Measurements from ENCODE around the gene CCNG2.

Gene CCNG2

DNA sequence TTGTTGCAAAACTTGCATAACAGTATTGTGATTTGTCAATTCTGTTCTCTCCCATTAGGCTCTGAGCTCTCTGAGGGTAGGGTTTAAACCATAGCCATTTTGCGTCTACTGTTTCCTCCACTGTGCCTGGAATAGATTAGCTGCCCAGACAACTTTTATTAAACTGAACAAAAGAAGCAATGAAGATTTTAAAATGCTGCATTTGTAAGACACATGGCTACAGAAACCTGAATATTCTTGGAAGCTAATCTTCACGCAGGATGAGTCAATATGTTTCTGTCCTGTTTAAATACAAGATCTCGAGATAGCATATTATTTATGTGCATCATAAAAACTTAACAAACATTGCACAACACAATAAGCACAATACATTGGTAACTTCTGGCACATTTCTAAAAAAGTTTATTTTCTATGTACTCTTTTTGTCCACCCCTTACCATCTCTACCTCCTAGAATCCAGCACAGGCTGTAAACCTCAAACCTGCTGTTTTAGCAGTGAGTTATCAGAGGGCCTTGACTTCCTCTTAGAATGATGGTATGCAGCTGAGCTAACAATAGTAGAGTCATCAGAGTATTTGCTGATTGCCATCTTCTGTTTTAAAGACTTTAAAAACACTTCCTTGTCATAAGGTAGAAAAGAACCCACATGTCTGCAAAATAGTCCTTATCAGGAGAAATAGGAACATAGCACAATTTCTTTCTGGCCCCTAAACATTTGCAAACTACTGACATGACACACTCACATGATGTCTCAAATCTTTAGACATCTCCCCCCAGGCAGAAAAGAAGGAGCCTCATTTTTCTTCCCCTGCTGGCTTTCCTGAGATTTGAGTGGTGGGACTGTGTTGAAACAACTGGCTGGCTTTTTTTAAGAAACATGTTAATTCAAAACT lies 10.6 kb upstream of the CCNG2 start:
- in situ Hi-C loops (cut with HindIII; ENCODE audit: low sequenced_read_pairs) = no loop called here
- TF ChIP-seq, protein P1, sequence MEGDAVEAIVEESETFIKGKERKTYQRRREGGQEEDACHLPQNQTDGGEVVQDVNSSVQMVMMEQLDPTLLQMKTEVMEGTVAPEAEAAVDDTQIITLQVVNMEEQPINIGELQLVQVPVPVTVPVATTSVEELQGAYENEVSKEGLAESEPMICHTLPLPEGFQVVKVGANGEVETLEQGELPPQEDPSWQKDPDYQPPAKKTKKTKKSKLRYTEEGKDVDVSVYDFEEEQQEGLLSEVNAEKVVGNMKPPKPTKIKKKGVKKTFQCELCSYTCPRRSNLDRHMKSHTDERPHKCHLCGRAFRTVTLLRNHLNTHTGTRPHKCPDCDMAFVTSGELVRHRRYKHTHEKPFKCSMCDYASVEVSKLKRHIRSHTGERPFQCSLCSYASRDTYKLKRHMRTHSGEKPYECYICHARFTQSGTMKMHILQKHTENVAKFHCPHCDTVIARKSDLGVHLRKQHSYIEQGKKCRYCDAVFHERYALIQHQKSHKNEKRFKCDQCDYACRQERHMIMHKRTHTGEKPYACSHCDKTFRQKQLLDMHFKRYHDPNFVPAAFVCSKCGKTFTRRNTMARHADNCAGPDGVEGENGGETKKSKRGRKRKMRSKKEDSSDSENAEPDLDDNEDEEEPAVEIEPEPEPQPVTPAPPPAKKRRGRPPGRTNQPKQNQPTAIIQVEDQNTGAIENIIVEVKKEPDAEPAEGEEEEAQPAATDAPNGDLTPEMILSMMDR (IDR thresholded peaks at IDR 0.05; ENCODE audit: low read depth, low read length, missing control alignments) = no peak
- no peak for DNase-seq (ENCODE audit: low read depth)
- H3K4me3 ChIP-seq (ENCODE audit: low read depth, low read length) = no peak overlapping the region

DNA sequence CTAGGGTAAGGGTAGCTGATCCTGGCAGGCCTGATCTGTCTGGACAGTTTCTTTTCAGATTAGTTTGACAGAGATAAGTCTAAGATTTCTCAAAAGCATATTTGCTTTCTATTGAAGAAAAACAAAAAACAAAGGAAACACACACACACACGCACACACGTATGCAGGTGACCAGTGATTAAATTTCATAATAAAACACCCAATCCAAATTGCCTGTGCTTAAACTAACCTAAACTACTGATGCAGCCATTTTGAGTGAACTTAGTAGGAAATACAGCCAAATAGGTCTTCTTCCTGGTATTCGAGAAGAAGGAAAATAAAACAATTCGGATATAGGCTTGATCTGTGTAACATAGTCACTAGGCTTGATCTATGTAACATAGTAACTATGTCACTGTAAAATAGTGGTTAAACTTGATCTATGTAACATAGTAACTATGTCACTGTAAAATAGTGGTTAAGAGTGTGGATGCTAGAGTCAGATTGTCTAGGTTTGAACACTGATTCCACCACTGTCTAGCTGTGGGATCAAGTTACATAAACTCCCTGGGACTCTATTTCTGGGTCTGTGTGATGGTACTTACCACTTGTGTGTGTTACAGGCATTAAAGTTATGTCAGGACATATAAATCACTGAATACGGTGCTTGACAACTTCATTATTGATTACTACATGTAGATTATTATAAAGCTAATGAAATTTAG lies 9.8 kb upstream of the CCNG2 start:
- TF ChIP-seq, protein P1 (IDR thresholded peaks at IDR 0.05; ENCODE audit: low read depth, low read length, missing control alignments) = no peak
- no peak overlapping the region for H3K4me3 ChIP-seq (ENCODE audit: low read depth, low read length)
- in situ Hi-C loops (cut with HindIII; ENCODE audit: low sequenced_read_pairs) = no loop called here
- no peak for DNase-seq (ENCODE audit: low read depth)

GRCh38 chr4:77148078-77148477 lies 8.9 kb upstream of the CCNG2 start:
- no peak for DNase-seq (ENCODE audit: low read depth)
- in situ Hi-C loops (cut with HindIII; ENCODE audit: low sequenced_read_pairs) = no loop called here

GRCh38 chr4:77149789-77150188 lies 7.2 kb upstream of the CCNG2 start:
- H3K4me3 ChIP-seq (ENCODE audit: low read depth, low read length) = no peak overlapping the region
- no peak for DNase-seq (ENCODE audit: low read depth)
- TF ChIP-seq, protein P1 (IDR thresholded peaks at IDR 0.05; ENCODE audit: low read depth, low read length, missing control alignments) = no peak
- in situ Hi-C loops (cut with HindIII; ENCODE audit: low sequenced_read_pairs) = no loop called here

More at GRCh38 chr4:77148078-77148477, 8.9 kb upstream of the CCNG2 start:
- no peak overlapping the region for H3K4me3 ChIP-seq (ENCODE audit: low read depth, low read length)
- TF ChIP-seq, protein P1 (IDR thresholded peaks at IDR 0.05; ENCODE audit: low read depth, low read length, missing control alignments) = no peak

DNA sequence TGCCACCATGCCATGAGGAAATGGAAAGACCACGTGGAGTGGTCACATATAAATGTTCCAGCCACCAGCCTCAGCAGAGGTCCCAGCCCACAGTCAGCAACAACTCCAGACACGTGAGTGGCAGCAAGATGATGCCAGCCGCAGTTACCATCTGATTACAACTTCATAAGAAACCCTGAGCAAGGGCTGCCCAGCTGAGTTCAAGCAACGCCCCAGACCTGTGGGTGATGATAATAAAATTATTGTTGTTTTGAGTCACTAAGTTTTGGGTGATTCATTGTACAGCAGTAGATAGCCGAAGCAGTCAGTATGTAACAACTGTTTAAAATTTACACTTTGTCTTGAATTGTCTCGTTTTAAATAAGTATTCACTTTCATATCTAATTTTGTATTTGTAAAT lies 5.8 kb upstream of the CCNG2 start:
- in situ Hi-C loops (cut with HindIII; ENCODE audit: low sequenced_read_pairs) = no loop called here
- DNase-seq (ENCODE audit: low read depth) = no peak
- TF ChIP-seq, protein P1 (IDR thresholded peaks at IDR 0.05; ENCODE audit: low read depth, low read length, missing control alignments) = no peak
- no peak overlapping the region for H3K4me3 ChIP-seq (ENCODE audit: low read depth, low read length)

DNA sequence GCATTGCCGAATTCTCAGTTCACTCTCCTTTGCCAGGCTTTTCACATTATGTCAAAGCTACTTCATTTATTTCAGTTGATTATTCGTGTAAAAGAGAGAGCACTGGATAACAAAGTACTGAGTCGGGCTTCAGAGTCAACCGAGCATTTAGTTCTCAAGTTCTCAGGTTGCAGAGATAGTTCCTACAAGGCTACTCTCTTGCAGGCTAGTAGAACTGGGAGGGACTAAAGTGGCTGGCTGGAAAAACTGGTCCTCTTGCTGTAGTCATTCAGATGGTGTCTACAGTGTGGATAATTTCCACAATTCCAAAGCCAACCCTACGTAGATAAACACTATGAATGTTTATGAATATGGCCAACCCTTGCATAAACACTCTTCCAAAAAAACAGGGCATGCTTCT lies 4.6 kb upstream of the CCNG2 start:
- no peak overlapping the region for H3K4me3 ChIP-seq (ENCODE audit: low read depth, low read length)
- DNase-seq (ENCODE audit: low read depth) = no peak
- in situ Hi-C loops (cut with HindIII; ENCODE audit: low sequenced_read_pairs) = no loop called here
- TF ChIP-seq, protein P1 (IDR thresholded peaks at IDR 0.05; ENCODE audit: low read depth, low read length, missing control alignments) = no peak

Data from astrocyte of the cerebellum (primary cell).